Measurements from ENCODE around the gene TCHHL1.

- TF ChIP-seq, protein P1, sequence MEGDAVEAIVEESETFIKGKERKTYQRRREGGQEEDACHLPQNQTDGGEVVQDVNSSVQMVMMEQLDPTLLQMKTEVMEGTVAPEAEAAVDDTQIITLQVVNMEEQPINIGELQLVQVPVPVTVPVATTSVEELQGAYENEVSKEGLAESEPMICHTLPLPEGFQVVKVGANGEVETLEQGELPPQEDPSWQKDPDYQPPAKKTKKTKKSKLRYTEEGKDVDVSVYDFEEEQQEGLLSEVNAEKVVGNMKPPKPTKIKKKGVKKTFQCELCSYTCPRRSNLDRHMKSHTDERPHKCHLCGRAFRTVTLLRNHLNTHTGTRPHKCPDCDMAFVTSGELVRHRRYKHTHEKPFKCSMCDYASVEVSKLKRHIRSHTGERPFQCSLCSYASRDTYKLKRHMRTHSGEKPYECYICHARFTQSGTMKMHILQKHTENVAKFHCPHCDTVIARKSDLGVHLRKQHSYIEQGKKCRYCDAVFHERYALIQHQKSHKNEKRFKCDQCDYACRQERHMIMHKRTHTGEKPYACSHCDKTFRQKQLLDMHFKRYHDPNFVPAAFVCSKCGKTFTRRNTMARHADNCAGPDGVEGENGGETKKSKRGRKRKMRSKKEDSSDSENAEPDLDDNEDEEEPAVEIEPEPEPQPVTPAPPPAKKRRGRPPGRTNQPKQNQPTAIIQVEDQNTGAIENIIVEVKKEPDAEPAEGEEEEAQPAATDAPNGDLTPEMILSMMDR (IDR thresholded peaks at IDR 0.05), result no peak
- TF ChIP-seq POLR2AphosphoS5 (IDR thresholded peaks at IDR 0.05), result no peak
Observed at GRCh38 chr1:152034324-152034653, 54.6 kb downstream of the TCHHL1 start.
